HG03521 (cell line): ENCODE results near the gene KIR3DL2.
"Not testable (repeated sequence)": the region's sequence is repeated elsewhere in the genome, so short reads cannot be mapped to it uniquely, and the experiment has no call there.

ENCODE experiments used
- ATAC-seq: cut with Tn5 transposase; IDR thresholded peaks from one replicate; pipeline ENCODE4 v1.9.1; 2021; ENCODE audit warnings: mild to moderate bottlenecking, moderate library complexity; ENCODE audit not compliant: unreplicated experiment

KIR3DL2 gene

GRCh38 chr19:54863459-54863858, 13.2 kb downstream of the KIR3DL2 start:
- not testable (repeated sequence) for ATAC-seq

- no peak for ATAC-seq
Measured at GRCh38 chr19:54871696-54872095, 21.5 kb downstream of the KIR3DL2 start.

- ATAC-seq: no peak
Measured at GRCh38 chr19:54873990-54874389, 23.7 kb downstream of the KIR3DL2 start, which contains the start of gene FCAR. Gene FCAR, plus strand, starts transcription at chr19:54874235. Its CDS starts 55 bp downstream, at chr19:54874290.

GRCh38 chr19:54875506-54875905, 25.3 kb downstream of the KIR3DL2 start:
- ATAC-seq: no peak

GRCh38 chr19:54877471-54877870, 27.2 kb downstream of the KIR3DL2 start:
- ATAC-seq: no peak

- no peak for ATAC-seq
Measured at GRCh38 chr19:54881884-54882283, 31.6 kb downstream of the KIR3DL2 start.

GRCh38 chr19:54882758-54883157, 32.5 kb downstream of the KIR3DL2 start:
- ATAC-seq: no peak

- ATAC-seq: no peak
Measured at GRCh38 chr19:54883228-54883627, 33.0 kb downstream of the KIR3DL2 start.

- no peak for ATAC-seq
Measured at GRCh38 chr19:54888239-54888638, 38.0 kb downstream of the KIR3DL2 start.

GRCh38 chr19:54889566-54889965, 39.3 kb downstream of the KIR3DL2 start:
- ATAC-seq: no peak

- ATAC-seq: no peak
Measured at GRCh38 chr19:54893406-54893805, 43.2 kb downstream of the KIR3DL2 start.

GRCh38 chr19:54894106-54894505, 43.9 kb downstream of the KIR3DL2 start:
- ATAC-seq: not testable (repeated sequence)

GRCh38 chr19:54896036-54896435, 45.8 kb downstream of the KIR3DL2 start:
- no peak for ATAC-seq

GRCh38 chr19:54898685-54899084, 48.4 kb downstream of the KIR3DL2 start:
- ATAC-seq: not testable (repeated sequence)

GRCh38 chr19:54899646-54900045, 49.4 kb downstream of the KIR3DL2 start:
- not testable (repeated sequence) for ATAC-seq

GRCh38 chr19:54901153-54901552, 50.9 kb downstream of the KIR3DL2 start:
- not testable (repeated sequence) for ATAC-seq

- no peak for ATAC-seq
Measured at GRCh38 chr19:54902061-54902460, 51.8 kb downstream of the KIR3DL2 start.

- no peak for ATAC-seq
Measured at GRCh38 chr19:54903303-54903702, 53.1 kb downstream of the KIR3DL2 start.

- ATAC-seq: not testable (repeated sequence)
Measured at GRCh38 chr19:54904261-54904660, 54.0 kb downstream of the KIR3DL2 start.

GRCh38 chr19:54905421-54905802, 55.2 kb downstream of the KIR3DL2 start:
- no peak for ATAC-seq

GRCh38 chr19:54905803-54906511, 55.7 kb downstream of the KIR3DL2 start, which contains the start of gene NCR1:
Gene NCR1, plus strand, starts transcription at chr19:54906148. Its CDS starts 40 bp downstream, at chr19:54906188.
- ATAC-seq: no peak

GRCh38 chr19:54906819-54907218, 56.6 kb downstream of the KIR3DL2 start:
- no peak for ATAC-seq

- ATAC-seq: not testable (repeated sequence)
Measured at GRCh38 chr19:54907899-54908298, 57.7 kb downstream of the KIR3DL2 start.
